SK-N-SH (cell line): ENCODE data around the gene CCAR1. TPM values are rescaled to one million over a fixed set of nuclear protein-coding genes. Genes with fewer than 3 reads are reported as not detected.
"Not testable (repeated sequence)": the region's sequence is repeated elsewhere in the genome, so short reads cannot be mapped to it uniquely, and the experiment has no call there.

Source experiments
- CTCF ChIA-PET: fragments of 300-600, 350-600 bp; formaldehyde crosslinking; extraction: SDS; loops from one replicate; lab custom pipeline; 2021; lab: Yijun Ruan, JAX
- POLR2A ChIA-PET: fragments of 350-600 bp; sonication (Branson Sonifier 250); formaldehyde crosslinking; extraction: SDS; loops from one replicate; lab custom pipeline; 2020; ENCODE audit warnings: antibody characterized with exemption, inconsistent platforms; lab: Yijun Ruan, JAX
- DNase-seq: peaks from one replicate; pipeline ENCODE4 v3.0.0; 2012
- H2AFZ ChIP-seq: fragments of 200-600 bp; sonication (generic); 2 replicates; pipeline ENCODE4 v1.8.1; 2016; ENCODE audit warnings: antibody characterized with exemption, mild to moderate bottlenecking, low read depth
- H3F3A ChIP-seq: fragments of 200-600 bp; sonication (generic); replicated peaks from 2 replicates; pipeline ENCODE3; 2016; ENCODE audit warnings: antibody characterized with exemption, mild to moderate bottlenecking; ENCODE audit not compliant: insufficient read depth
- H3K27ac ChIP-seq, 2 experiments: fragments of 200-500 bp in 1 of 2; fragments of 200-600 bp in 1 of 2; sonication (Bioruptor generic) in 1 of 2; sonication (generic), shearing (Covaris generic) in 1 of 2; 2 replicates each; pipeline versions ENCODE4 v1.5.1 to v1.6.1; 2014 to 2016; ENCODE audit warnings: low read depth in 2 of 2, inconsistent platforms in 1 of 2, low read length in 1 of 2, mild to moderate bottlenecking in 1 of 2, mixed read lengths in 1 of 2
- H3K27me3 ChIP-seq: fragments of 200-600 bp; sonication (generic), shearing (Covaris generic); 2 replicates; pipeline ENCODE4 v1.6.1; 2016; ENCODE audit warnings: mixed run types; ENCODE audit not compliant: insufficient read depth
- H3K36me3 ChIP-seq, 2 experiments: fragments of 200-500 bp in 1 of 2; fragments of 200-600 bp in 1 of 2; sonication (Bioruptor generic) in 1 of 2; sonication (generic) in 1 of 2; replicated peaks in 1 of 2; 2 replicates each; pipeline versions ENCODE3 to v1.5.1; 2014 to 2016; ENCODE audit warnings: low read length in 1 of 2, mild to moderate bottlenecking in 1 of 2; ENCODE audit not compliant: insufficient read depth in 2 of 2, control insufficient read depth in 1 of 2
- H3K4me1 ChIP-seq, 2 experiments: fragments of 200-500 bp in 1 of 2; fragments of 200-600 bp in 1 of 2; sonication (Bioruptor generic) in 1 of 2; sonication (generic), shearing (Covaris generic) in 1 of 2; 2 replicates each; pipeline versions ENCODE4 v1.5.1 to v1.6.1; 2014 to 2016; ENCODE audit warnings: low read depth in 1 of 2, low read length in 1 of 2, mixed run types in 1 of 2; ENCODE audit not compliant: insufficient read depth in 2 of 2, control insufficient read depth in 1 of 2
- H3K4me2 ChIP-seq: fragments of 200-600 bp; sonication (generic), shearing (Covaris generic); 2 replicates; pipeline ENCODE4 v1.6.1; 2017; ENCODE audit warnings: mixed run types
- H3K4me3 ChIP-seq, 2 experiments: fragments of 200-500 bp in 1 of 2; fragments of 200-600 bp in 1 of 2; sonication (Bioruptor generic) in 1 of 2; sonication (generic), shearing (Covaris generic) in 1 of 2; 2 replicates each; pipeline versions ENCODE4 v1.5.1 to v1.8.1; 2014 to 2016; ENCODE audit warnings: low read depth in 2 of 2, inconsistent platforms in 1 of 2, low read length in 1 of 2, mild to moderate bottlenecking in 1 of 2, mixed read lengths in 1 of 2, moderate library complexity in 1 of 2
- H3K79me2 ChIP-seq: fragments of 200-600 bp; sonication (generic); 2 replicates; pipeline ENCODE4 v1.8.1; 2017; ENCODE audit warnings: mild to moderate bottlenecking; ENCODE audit not compliant: insufficient read depth
- H3K9ac ChIP-seq: fragments of 200-600 bp; sonication (generic); 2 replicates; pipeline ENCODE4 v1.6.1; 2017; ENCODE audit warnings: mixed run types
- H3K9me2 ChIP-seq: fragments of 200-600 bp; sonication (generic); 2 replicates; pipeline ENCODE4 v1.6.1; 2017; ENCODE audit warnings: mixed run types
- H3K9me3 ChIP-seq: fragments of 200-600 bp; sonication (generic); 2 replicates; pipeline ENCODE4 v1.6.1; 2017; ENCODE audit warnings: mixed run types, mild to moderate bottlenecking, moderate library complexity
- H4K20me1 ChIP-seq: fragments of 200-600 bp; sonication (generic); 2 replicates; pipeline ENCODE4 v1.6.1; 2017; ENCODE audit warnings: mild to moderate bottlenecking, mixed run types; ENCODE audit not compliant: insufficient read depth
- CHD2 ChIP-seq: fragments of 150-350 bp; IDR thresholded peaks from 2 replicates; pipeline ENCODE4 v1.6.1; 2018; ENCODE audit warnings: low read length; ENCODE audit not compliant: partially characterized antibody
- EZH2phosphoT487 ChIP-seq: fragments of 200-600 bp; sonication (generic); IDR thresholded peaks from 2 replicates; pipeline ENCODE4 v1.6.1; 2017; ENCODE audit warnings: low read depth, mixed run types, mild to moderate bottlenecking, antibody characterized with exemption, moderate library complexity, borderline replicate concordance
- FOSL2 ChIP-seq: IDR thresholded peaks from 2 replicates; pipeline ENCODE4 v1.4.0; 2012; ENCODE audit warnings: low read depth, mild to moderate bottlenecking, moderate library complexity, borderline replicate concordance
- NRF1 ChIP-seq: IDR thresholded peaks from 2 replicates; pipeline ENCODE4 v1.6.1; 2012; ENCODE audit warnings: low read depth, mild to moderate bottlenecking, low read length
- POLR2AphosphoS5 ChIP-seq: IDR thresholded peaks from 2 replicates; pipeline ENCODE4 v1.6.1; 2012; ENCODE audit warnings: low read depth, low read length
- RAD21 ChIP-seq: IDR thresholded peaks from 2 replicates; pipeline ENCODE4 v1.6.1; 2012; ENCODE audit warnings: mild to moderate bottlenecking, low read length
- SIN3A ChIP-seq: IDR thresholded peaks from 2 replicates; pipeline ENCODE4 v1.6.1; 2012; ENCODE audit warnings: low read depth, mild to moderate bottlenecking, low read length, moderate library complexity, borderline replicate concordance
- TCF12 ChIP-seq: IDR thresholded peaks from 2 replicates; pipeline ENCODE4 v1.4.0; 2012
- WGBS: methylation state at CpG from one replicate; pipeline ENCODE4 v1.1.6; 2017; ENCODE audit warnings: low lambda C conversion rate; 5-methylcytosine and 5-hydroxymethylcytosine counted together
- polyA plus RNA-seq, 3 experiments: library from polyadenylated mRNA; depleted of rRNA; stranded (reverse); fragments of >200 nt; gene quantifications; 2 replicates each; pipeline ENCODE4 v1.2.3, GENCODE V29; 2012
- small RNA-seq, 7 experiments: library from RNA; depleted of rRNA; stranded (forward); fragments of <200 nt; gene quantifications; one replicate each; pipeline ENCODE3, GENCODE V24; 2012
- TF ChIP-seq, protein P1 (sequence below): IDR thresholded peaks from 2 replicates; pipeline ENCODE4 v1.4.0; 2012; ENCODE audit warnings: low read depth, borderline replicate concordance

Gene CCAR1
- polyA plus RNA-seq, 1 of the 3 experiments (the other 2 are of a cell fraction): 25.7 TPM

DNA sequence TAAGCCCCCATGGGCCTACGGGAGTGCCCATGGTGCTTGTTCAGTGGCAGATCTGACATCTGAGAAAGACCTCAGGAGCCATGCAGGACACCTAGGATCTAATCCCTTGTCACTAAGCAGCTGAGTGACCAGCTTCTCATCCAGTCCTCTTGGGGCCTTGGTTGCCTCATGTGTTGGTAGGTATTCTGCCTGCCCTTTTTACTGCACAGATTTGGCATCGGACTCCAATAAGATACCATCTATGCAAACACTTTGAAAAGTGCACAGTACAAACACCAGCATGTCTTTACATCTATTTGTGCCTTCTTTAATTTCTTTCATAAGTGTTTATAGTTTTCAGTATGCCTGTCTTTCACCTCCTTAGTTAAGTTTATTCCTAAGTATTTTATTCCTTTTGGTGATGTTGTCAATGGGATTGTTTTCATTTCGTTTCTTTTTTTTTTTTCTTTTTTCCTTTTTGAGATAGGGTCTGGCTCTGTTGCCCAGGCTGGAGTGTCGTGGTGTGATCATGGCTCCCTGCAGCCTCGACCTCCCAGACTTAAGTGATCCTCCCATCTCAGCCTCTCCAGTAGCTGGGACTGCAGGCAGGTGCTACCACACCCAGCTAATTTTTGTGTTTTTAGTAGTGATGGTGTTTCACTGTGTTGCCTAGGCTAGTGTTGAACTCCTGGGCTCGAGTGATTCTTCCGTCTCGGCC is 116.7 kb downstream of the CCAR1 start:
- CTCF ChIA-PET: no interaction called here
- H3K9me2 ChIP-seq: no peaks in the 10 kb centered on the region

GRCh38 chr10:68840650-68841049 is 119.6 kb downstream of the CCAR1 start:
- H3K4me2 ChIP-seq, H3F3A ChIP-seq, CTCF ChIA-PET, POLR2A ChIA-PET, H3K4me3 ChIP-seq, H3K9me2 ChIP-seq, H3K36me3 ChIP-seq, H3K27me3 ChIP-seq, H3K79me2 ChIP-seq, H3K9me3 ChIP-seq, H3K4me1 ChIP-seq, H2AFZ ChIP-seq, DNase-seq, H4K20me1 ChIP-seq, H3K9ac ChIP-seq, H3K27ac ChIP-seq: not testable (repeated sequence)
- 98% methylated on average over 9 of the region's 9 CpGs for WGBS

More for the DNA sequence above, 116.7 kb downstream of the CCAR1 start:
- Histone ChIP-seq H2AFZ (no peak overlapping the region), H3K4me3 (no peak overlapping the region), H3K36me3 (no peaks in the 10 kb centered on the region), H3K9me3 (no peaks in the 10 kb centered on the region), H3K4me1 (no peaks in the 10 kb centered on the region), H3K27me3 (no peaks in the 10 kb centered on the region), H3K79me2 (no peaks in the 10 kb centered on the region), H3K9ac (no peak overlapping the region), H4K20me1 (no peaks in the 10 kb centered on the region), H3K27ac (no peak overlapping the region), H3F3A (no peaks in the 10 kb centered on the region), H3K4me2 (no peak overlapping the region)
- no peak for DNase-seq
- WGBS: 79% methylated on average over 8 of the region's 8 CpGs
- POLR2A ChIA-PET: no interaction called here
- TF ChIP-seq CHD2 (no peak), EZH2phosphoT487 (no peak), NRF1 (no peak), TCF12 (no peak), RAD21 (no peak), POLR2AphosphoS5 (no peak), FOSL2 (no peak), SIN3A (no peak)
- TF ChIP-seq, protein P1, sequence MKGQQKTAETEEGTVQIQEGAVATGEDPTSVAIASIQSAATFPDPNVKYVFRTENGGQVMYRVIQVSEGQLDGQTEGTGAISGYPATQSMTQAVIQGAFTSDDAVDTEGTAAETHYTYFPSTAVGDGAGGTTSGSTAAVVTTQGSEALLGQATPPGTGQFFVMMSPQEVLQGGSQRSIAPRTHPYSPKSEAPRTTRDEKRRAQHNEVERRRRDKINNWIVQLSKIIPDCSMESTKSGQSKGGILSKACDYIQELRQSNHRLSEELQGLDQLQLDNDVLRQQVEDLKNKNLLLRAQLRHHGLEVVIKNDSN: no peak

Small RNAs within 50 kb of the gene (small RNA-seq; reads per million reads assigned to genes)
- 0 reads per million in 7 experiments for gene MIR1254-1
- 0 reads per million in 7 experiments for gene RF00019

Other genes with a start within 250 kb of the CCAR1 start
- 2.5 and 3.9 TPM in 2 replicates for gene DNA2, start 249.3 kb upstream of the CCAR1 start, polyA plus RNA-seq (2012; rRNA removed)
- 5.8 and 8.4 TPM in 2 replicates for gene SLC25A16, start 193.7 kb upstream of the CCAR1 start, polyA plus RNA-seq (2012; rRNA removed)
- gene TET1, start 160.9 kb upstream of the CCAR1 start, polyA plus RNA-seq (2012; rRNA removed): 0.38 and 0.44 TPM in 2 replicates
- 0.13 and 0.21 TPM in 2 replicates for gene STOX1, start 106.3 kb downstream of the CCAR1 start, polyA plus RNA-seq (2012; rRNA removed)
- gene DDX50, start 180.1 kb downstream of the CCAR1 start, polyA plus RNA-seq (2012; rRNA removed): 33.5 and 40.7 TPM in 2 replicates
- 40.1 and 58.4 TPM in 2 replicates for gene DDX21, start 234.9 kb downstream of the CCAR1 start, polyA plus RNA-seq (2012; rRNA removed)